ENCODE data around the gene CHN1. TPM values are rescaled to one million over a fixed set of nuclear protein-coding genes. Genes with fewer than 3 reads are reported as not detected.

The CHN1 gene
- total RNA-seq, 1 experiment from 2014 or later: 0.41 TPM

DNA sequence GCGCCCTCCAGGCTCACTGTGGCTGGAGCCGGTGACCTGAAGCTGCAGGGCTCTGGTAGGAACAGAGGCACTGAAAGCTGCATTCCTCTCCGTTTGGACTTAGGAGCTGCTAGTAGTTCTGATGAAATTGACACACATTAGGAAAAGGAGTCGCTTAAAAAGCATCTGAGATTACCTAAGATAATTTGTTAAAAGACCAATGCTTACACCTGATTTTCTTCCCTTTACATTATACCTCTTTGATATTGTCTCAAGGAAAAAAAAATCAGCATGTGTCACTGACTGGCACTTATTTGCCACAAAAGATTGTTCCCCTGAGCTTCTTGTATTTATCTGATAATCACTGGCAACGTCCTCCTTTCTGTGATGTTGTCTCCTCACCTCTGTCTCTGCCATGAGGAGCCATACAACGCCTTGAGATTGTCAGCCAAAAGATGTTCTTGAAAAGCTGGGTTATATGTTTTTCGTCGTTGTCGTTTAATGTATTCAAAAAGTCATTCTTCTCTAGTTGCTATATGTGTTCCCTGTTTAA, 618 bp upstream of the CHN1 start:
- POLR2A ChIA-PET: no interaction called here
- Mint-ChIP-seq H3K27ac (ENCODE audit: unreplicated experiment) (no peak overlapping the region), H3K27me3 (ENCODE audit: insufficient read depth, unreplicated experiment) (peaks cover 25% of the 10 kb centered on the region), H3K9me3 (ENCODE audit: unreplicated experiment) (no peaks in the 10 kb centered on the region), H3K4me1 (ENCODE audit: low read depth, unreplicated experiment) (peaks cover 5% of the 10 kb centered on the region), H3K4me3 (ENCODE audit: unreplicated experiment) (peak overlapping the region; percentile 72), H3K36me3 (ENCODE audit: insufficient read depth, unreplicated experiment) (no peaks in the 10 kb centered on the region)
- BruUV-seq (replicated peaks): no TSS peak
- Histone ChIP-seq H3K36me3 (ENCODE audit: control insufficient read depth, insufficient read depth, low read length) (no peaks in the 10 kb centered on the region), H3K27me3 (replicated peaks; ENCODE audit: control insufficient read depth, insufficient read depth, low read length) (no peaks in the 10 kb centered on the region; the same call in 1 of the 2 replicates), H3K4me3 (ENCODE audit: low read depth, low read length) (peak overlapping the region; percentile 57), H3K9me3 (no peaks in the 10 kb centered on the region), H3K4me1 (no peaks in the 10 kb centered on the region)
- CTCF ChIA-PET: interaction anchor here (0.7 to 1.6 kb wide), 3 partner anchors 25 to 257 kb away, joined by 4 to 6 read pairs (median 6); no protein-coding TSS in a partner anchor
- intact Hi-C loops (cut with micrococcal nuclease; ENCODE audit: unreplicated experiment): no loop called here
- DNase-seq: no peak
- TF ChIP-seq, protein P1, sequence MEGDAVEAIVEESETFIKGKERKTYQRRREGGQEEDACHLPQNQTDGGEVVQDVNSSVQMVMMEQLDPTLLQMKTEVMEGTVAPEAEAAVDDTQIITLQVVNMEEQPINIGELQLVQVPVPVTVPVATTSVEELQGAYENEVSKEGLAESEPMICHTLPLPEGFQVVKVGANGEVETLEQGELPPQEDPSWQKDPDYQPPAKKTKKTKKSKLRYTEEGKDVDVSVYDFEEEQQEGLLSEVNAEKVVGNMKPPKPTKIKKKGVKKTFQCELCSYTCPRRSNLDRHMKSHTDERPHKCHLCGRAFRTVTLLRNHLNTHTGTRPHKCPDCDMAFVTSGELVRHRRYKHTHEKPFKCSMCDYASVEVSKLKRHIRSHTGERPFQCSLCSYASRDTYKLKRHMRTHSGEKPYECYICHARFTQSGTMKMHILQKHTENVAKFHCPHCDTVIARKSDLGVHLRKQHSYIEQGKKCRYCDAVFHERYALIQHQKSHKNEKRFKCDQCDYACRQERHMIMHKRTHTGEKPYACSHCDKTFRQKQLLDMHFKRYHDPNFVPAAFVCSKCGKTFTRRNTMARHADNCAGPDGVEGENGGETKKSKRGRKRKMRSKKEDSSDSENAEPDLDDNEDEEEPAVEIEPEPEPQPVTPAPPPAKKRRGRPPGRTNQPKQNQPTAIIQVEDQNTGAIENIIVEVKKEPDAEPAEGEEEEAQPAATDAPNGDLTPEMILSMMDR (IDR thresholded peaks at IDR 0.05; ENCODE audit: insufficient read depth in 1 of 2, low read depth in 1 of 2, low read length in 1 of 2, severe bottlenecking in 1 of 2, unreplicated experiment in 1 of 2): no peak

DNA sequence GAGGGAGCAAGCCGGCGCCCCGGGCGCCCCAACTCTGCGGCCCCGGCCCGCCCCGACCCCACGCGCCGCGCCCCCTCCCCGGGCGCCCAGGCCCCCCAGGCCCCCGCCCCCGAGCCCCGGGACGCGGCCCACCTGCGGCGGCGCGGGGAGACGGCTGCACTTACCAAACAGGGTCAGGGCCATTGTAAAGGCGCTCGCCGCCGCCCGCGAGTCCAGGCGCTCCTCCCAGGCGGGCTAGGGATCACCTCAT, 526 bp downstream of the CHN1 start:
- Mint-ChIP-seq H3K4me3 (ENCODE audit: unreplicated experiment) (peak overlapping the region; percentile 72), H3K27me3 (ENCODE audit: insufficient read depth, unreplicated experiment) (peaks cover 23% of the 10 kb centered on the region), H3K4me1 (ENCODE audit: low read depth, unreplicated experiment) (peaks cover 5% of the 10 kb centered on the region), H3K9me3 (ENCODE audit: unreplicated experiment) (no peaks in the 10 kb centered on the region), H3K27ac (ENCODE audit: unreplicated experiment) (no peak overlapping the region), H3K36me3 (ENCODE audit: insufficient read depth, unreplicated experiment) (no peaks in the 10 kb centered on the region)
- TF ChIP-seq, protein P1 (IDR thresholded peaks at IDR 0.05; ENCODE audit: insufficient read depth in 1 of 2, low read depth in 1 of 2, low read length in 1 of 2, severe bottlenecking in 1 of 2, unreplicated experiment in 1 of 2): no peak
- Histone ChIP-seq H3K4me1 (no peaks in the 10 kb centered on the region), H3K4me3 (ENCODE audit: low read depth, low read length) (peak overlapping the region; percentile 57), H3K27me3 (replicated peaks; ENCODE audit: control insufficient read depth, insufficient read depth, low read length) (no peaks in the 10 kb centered on the region; the same call in 1 of the 2 replicates), H3K36me3 (ENCODE audit: control insufficient read depth, insufficient read depth, low read length) (no peaks in the 10 kb centered on the region), H3K9me3 (no peaks in the 10 kb centered on the region)
- intact Hi-C loops (cut with micrococcal nuclease; ENCODE audit: unreplicated experiment): no loop called here
- ChIA-PET POLR2A (interaction anchor here (0.6 kb wide), 1 partner anchor 29 kb away, joined by 7 read pairs; no protein-coding TSS in a partner anchor), CTCF (interaction anchor here (1.6 kb wide), 1 partner anchor 256 kb away, joined by 6 read pairs; no protein-coding TSS in a partner anchor)
- no peak for DNase-seq
- BruUV-seq (replicated peaks): no TSS peak

DNA sequence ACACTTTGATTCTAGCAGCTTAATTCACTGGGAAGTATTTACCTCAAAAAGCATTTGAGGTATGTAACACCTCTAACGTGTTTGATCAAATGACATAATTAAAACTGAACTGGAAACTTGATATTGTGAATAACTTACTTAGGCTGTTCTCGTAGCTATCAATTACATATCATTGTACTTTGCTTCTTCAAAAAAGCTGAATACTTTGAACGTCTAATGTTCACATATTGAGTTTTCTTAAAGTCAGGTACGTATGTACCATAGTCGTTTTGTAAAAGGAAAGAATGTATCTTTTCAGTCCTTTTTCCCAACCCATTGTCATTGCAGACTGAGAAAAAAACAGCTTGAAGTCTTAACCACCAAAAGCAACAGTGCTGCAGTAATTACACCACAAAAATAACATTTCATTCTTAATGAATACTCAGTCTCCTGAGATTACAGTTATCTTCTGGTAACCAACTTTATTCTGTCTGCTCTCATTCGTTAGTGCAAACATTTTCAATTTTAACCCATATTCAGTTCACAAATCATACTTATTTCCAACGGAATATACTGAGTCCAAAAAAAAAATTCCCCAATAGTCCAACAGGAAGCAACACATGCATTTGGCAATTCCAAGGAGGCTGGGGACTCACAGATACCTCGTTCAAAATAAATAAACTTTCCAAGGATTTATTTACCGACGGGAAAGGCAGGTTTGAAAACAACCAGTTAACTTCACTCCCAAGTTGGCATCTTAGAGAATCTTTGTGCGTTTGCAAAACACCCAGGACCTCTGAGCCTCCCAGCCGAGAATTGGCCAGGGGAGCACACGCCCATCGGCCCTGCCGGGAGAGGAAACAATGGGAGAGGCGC, 1.1 kb downstream of the CHN1 start:
- Mint-ChIP-seq H3K4me1 (ENCODE audit: low read depth, unreplicated experiment) (peaks cover 5% of the 10 kb centered on the region), H3K4me3 (ENCODE audit: unreplicated experiment) (peak overlapping the region; percentile 72), H3K9me3 (ENCODE audit: unreplicated experiment) (no peaks in the 10 kb centered on the region), H3K36me3 (ENCODE audit: insufficient read depth, unreplicated experiment) (no peaks in the 10 kb centered on the region), H3K27ac (ENCODE audit: unreplicated experiment) (no peak overlapping the region), H3K27me3 (ENCODE audit: insufficient read depth, unreplicated experiment) (peaks cover 25% of the 10 kb centered on the region)
- Histone ChIP-seq H3K27me3 (replicated peaks; ENCODE audit: control insufficient read depth, insufficient read depth, low read length) (no peaks in the 10 kb centered on the region; the same call in 1 of the 2 replicates), H3K9me3 (no peaks in the 10 kb centered on the region), H3K4me3 (ENCODE audit: low read depth, low read length) (peak overlapping the region; percentile 57), H3K36me3 (ENCODE audit: control insufficient read depth, insufficient read depth, low read length) (no peaks in the 10 kb centered on the region), H3K4me1 (no peaks in the 10 kb centered on the region)
- TF ChIP-seq, protein P1 (IDR thresholded peaks at IDR 0.05; ENCODE audit: insufficient read depth in 1 of 2, low read depth in 1 of 2, low read length in 1 of 2, severe bottlenecking in 1 of 2, unreplicated experiment in 1 of 2): no peak
- POLR2A ChIA-PET: interaction anchor here (0.6 kb wide), 1 partner anchor 29 kb away, joined by 7 read pairs; no protein-coding TSS in a partner anchor
- no peak for DNase-seq
- CTCF ChIA-PET: interaction anchor here (1.6 kb wide), 1 partner anchor 255 kb away, joined by 6 read pairs; no protein-coding TSS in a partner anchor
- no TSS peak for BruUV-seq (replicated peaks)
- intact Hi-C loops (cut with micrococcal nuclease; ENCODE audit: unreplicated experiment): no loop called here
